Uterus (tissue), 2 donors: ENCODE data around the gene GPR171.

Experiments used
- CTCF ChIP-seq, 4 experiments: fragments of 200-600 bp in 2 of 4; fragments of 450-650 bp in 2 of 4; sonication (generic) in 2 of 4; IDR thresholded peaks; one replicate each; pipeline ENCODE4 v1.5.1; 2016 to 2019; ENCODE audit warnings: antibody characterized with exemption in 4 of 4, mild to moderate bottlenecking in 2 of 4, moderate library complexity in 1 of 4
- POLR2A ChIP-seq, 2 donors: fragments of 450-650 bp; IDR thresholded peaks; one replicate each; pipeline ENCODE4 v1.6.1; 2016; ENCODE audit warnings: antibody characterized with exemption in 2 of 2, mild to moderate bottlenecking in 1 of 2, moderate library complexity in 1 of 2

GRCh38 chr3:151205482-151205881 is 2.5 kb upstream of the GPR171 start:
- TF ChIP-seq CTCF (IDR thresholded peaks at IDR 0.05) = no peak
- no peak for TF ChIP-seq POLR2A (IDR thresholded peaks at IDR 0.05)
